GM12878 (cell line): ENCODE results near the gene CDCA7. TPM values are rescaled to one million over a fixed set of nuclear protein-coding genes. Genes with fewer than 3 reads are reported as not detected.
A peak's percentile ranks its signal among the peaks of the same experiment; 100 is the strongest.

Source experiments
- BHLHE40 ChIP-seq, 2 experiments: fragments of 450-650 bp in 1 of 2; IDR thresholded peaks; 2 replicates each; pipeline ENCODE4 v1.6.1; 2011 to 2017; ENCODE audit warnings: low read depth in 2 of 2, borderline replicate concordance in 1 of 2, improper control_type of control experiment in 1 of 2, low read length in 1 of 2, mild to moderate bottlenecking in 1 of 2
- CEBPB ChIP-seq, 2 experiments: fragments of 150-350 bp in 1 of 2; IDR thresholded peaks; 2 replicates each; pipeline ENCODE4 v1.6.1; 2012 to 2014; ENCODE audit warnings: low read depth in 2 of 2, low read length in 2 of 2, borderline replicate concordance in 1 of 2, inconsistent platforms in 1 of 2
- CHD1 ChIP-seq: IDR thresholded peaks from 2 replicates; pipeline ENCODE4 v1.6.1; 2012; ENCODE audit warnings: low read depth, low read length, improper control_type of control experiment
- CREM ChIP-seq: IDR thresholded peaks from 2 replicates; pipeline ENCODE4 v1.6.1; 2014; ENCODE audit warnings: antibody characterized with exemption, low read depth
- EED ChIP-seq: sonication (generic); IDR thresholded peaks from 2 replicates; pipeline ENCODE4 v1.6.1; 2016; ENCODE audit warnings: antibody characterized with exemption, low read depth
- EGR1 ChIP-seq, 2 experiments: IDR thresholded peaks; 1 replicate in 1 of 2; 2 replicates in 1 of 2; pipeline ENCODE4 v1.6.1; 2011 to 2012; ENCODE audit warnings: low read depth in 2 of 2, low read length in 2 of 2, borderline replicate concordance in 1 of 2, mild to moderate bottlenecking in 1 of 2, moderate library complexity in 1 of 2
- FOXK2 ChIP-seq: fragments of 450-650 bp; IDR thresholded peaks from 2 replicates; pipeline ENCODE4 v1.6.1; 2017; ENCODE audit warnings: mild to moderate bottlenecking, moderate library complexity
- GATAD2B ChIP-seq: fragments of 450-650 bp; conservative IDR thresholded peaks from 2 replicates; pipeline ENCODE4 v1.6.1; 2017; ENCODE audit warnings: low read depth, mild to moderate bottlenecking, moderate library complexity
- HDAC2 ChIP-seq: fragments of 200-600 bp; sonication (generic); IDR thresholded peaks from 2 replicates; pipeline ENCODE4 v1.6.1; 2017
- LARP7 ChIP-seq: fragments of 450-650 bp; IDR thresholded peaks from 2 replicates; pipeline ENCODE4 v1.6.1; 2017; ENCODE audit warnings: mild to moderate bottlenecking
- MTA2 ChIP-seq: fragments of 450-650 bp; IDR thresholded peaks from 2 replicates; pipeline ENCODE4 v1.6.1; 2016; ENCODE audit warnings: low read depth, mild to moderate bottlenecking, moderate library complexity
- NFYA ChIP-seq: IDR thresholded peaks from 2 replicates; pipeline ENCODE4 v1.6.1; 2011; ENCODE audit warnings: low read depth, mild to moderate bottlenecking, low read length, improper control_type of control experiment, borderline replicate concordance
- NR2F1 ChIP-seq: fragments of 450-650 bp; conservative IDR thresholded peaks from 2 replicates; pipeline ENCODE4 v1.6.1; 2017; ENCODE audit warnings: mild to moderate bottlenecking
- SIN3A ChIP-seq: IDR thresholded peaks from 2 replicates; pipeline ENCODE4 v1.6.1; 2012; ENCODE audit warnings: low read depth, low read length, improper control_type of control experiment
- SREBF2 ChIP-seq: IDR thresholded peaks from 2 replicates; pipeline ENCODE4 v1.6.1; 2012; ENCODE audit warnings: mild to moderate bottlenecking, low read length
- SRF ChIP-seq, 2 experiments: IDR thresholded peaks; 2 replicates each; pipeline ENCODE4 v1.6.1; 2011; ENCODE audit warnings: low read depth in 2 of 2, low read length in 2 of 2, mild to moderate bottlenecking in 1 of 2, moderate library complexity in 1 of 2
- TCF12 ChIP-seq: IDR thresholded peaks from 2 replicates; pipeline ENCODE4 v1.6.1; 2011; ENCODE audit warnings: low read depth, mild to moderate bottlenecking, low read length
- TCF3 ChIP-seq: IDR thresholded peaks from 2 replicates; pipeline ENCODE4 v1.6.1; 2012; ENCODE audit warnings: low read depth, mild to moderate bottlenecking, low read length, borderline replicate concordance; ENCODE audit not compliant: insufficient read depth
- YBX1 ChIP-seq: fragments of 450-650 bp; IDR thresholded peaks from 2 replicates; pipeline ENCODE4 v1.6.1; 2016; ENCODE audit warnings: antibody characterized with exemption
- YY1 ChIP-seq: IDR thresholded peaks from 2 replicates; pipeline ENCODE4 v1.6.1; 2011; ENCODE audit warnings: low read depth, mild to moderate bottlenecking, low read length
- ZSCAN29 ChIP-seq: fragments of 450-650 bp; IDR thresholded peaks from 2 replicates; pipeline ENCODE4 v1.6.1; 2017; ENCODE audit warnings: mild to moderate bottlenecking, moderate library complexity
- ZZZ3 ChIP-seq: IDR thresholded peaks from 2 replicates; pipeline ENCODE4 v1.6.1; 2011; ENCODE audit warnings: low read depth; ENCODE audit not compliant: control insufficient read depth, insufficient read length
- polyA plus RNA-seq, 11 experiments: library from polyadenylated mRNA; depleted of rRNA in 4 of 11; unstranded in 6 of 11; stranded (reverse) in 5 of 11; fragments of >200 nt; fragmentation: Nextera tagmentation in 4 of 11; fragmentation: Illumina TruSeq in 1 of 11; extraction: Ambion mirVana in 4 of 11; extraction: Trizol in 1 of 11; gene quantifications; 1 replicate in 1 of 11; 2 replicates in 10 of 11; pipeline versions ENCODE4 v1.2.1 to v1.2.3, GENCODE V29; 2011 to 2016; ENCODE audit warnings: inconsistent platforms in 2 of 11, missing spikeins in 2 of 11, low read depth in 1 of 11
- total RNA-seq, 4 experiments: library from RNA; depleted of rRNA in 3 of 4; stranded (reverse); fragments of >200 nt in 3 of 4; fragmentation: Illumina TruSeq in 1 of 4; extraction: Trizol in 1 of 4; gene quantifications; 2 replicates each; pipeline versions ENCODE4 v1.2.1 to v1.2.3, GENCODE V29; 2013 to 2021
- TF ChIP-seq, protein P1 (sequence below), 3 experiments: IDR thresholded peaks in 2 of 3; conservative IDR thresholded peaks in 1 of 3; 2 replicates each; pipeline ENCODE4 v1.5.1; 2011; ENCODE audit warnings: low read depth in 3 of 3, low read length in 3 of 3, mild to moderate bottlenecking in 3 of 3, control low read depth in 2 of 3, moderate library complexity in 2 of 3, inconsistent platforms in 1 of 3, mixed read lengths in 1 of 3; ENCODE audit not compliant: control insufficient read depth in 2 of 3, insufficient read depth in 1 of 3; ENCODE audit errors: extremely low read depth in 1 of 3
- TF ChIP-seq, protein P2 (sequence below): fragments of 450-650 bp; IDR thresholded peaks from 2 replicates; pipeline ENCODE4 v1.6.1; 2017; ENCODE audit warnings: mild to moderate bottlenecking, low read depth, inconsistent platforms; ENCODE audit not compliant: poor library complexity, severe bottlenecking
- TF ChIP-seq, protein P3 (sequence below): fragments of 450-650 bp; IDR thresholded peaks from 2 replicates; pipeline ENCODE4 v1.6.1; 2016; ENCODE audit warnings: mild to moderate bottlenecking
- TF ChIP-seq, protein P4 (sequence below): IDR thresholded peaks from 2 replicates; pipeline ENCODE4 v1.6.1; 2011; ENCODE audit warnings: low read depth, mild to moderate bottlenecking, low read length, moderate library complexity, borderline replicate concordance; ENCODE audit errors: extremely low read depth

Gene CDCA7
- total and polyA plus RNA-seq, 10 of the 15 experiments (the other 5 are each of a cell fraction or from before 2014, with no cell fraction given) = 23.5 to 71.3 (median 40.8) TPM

DNA sequence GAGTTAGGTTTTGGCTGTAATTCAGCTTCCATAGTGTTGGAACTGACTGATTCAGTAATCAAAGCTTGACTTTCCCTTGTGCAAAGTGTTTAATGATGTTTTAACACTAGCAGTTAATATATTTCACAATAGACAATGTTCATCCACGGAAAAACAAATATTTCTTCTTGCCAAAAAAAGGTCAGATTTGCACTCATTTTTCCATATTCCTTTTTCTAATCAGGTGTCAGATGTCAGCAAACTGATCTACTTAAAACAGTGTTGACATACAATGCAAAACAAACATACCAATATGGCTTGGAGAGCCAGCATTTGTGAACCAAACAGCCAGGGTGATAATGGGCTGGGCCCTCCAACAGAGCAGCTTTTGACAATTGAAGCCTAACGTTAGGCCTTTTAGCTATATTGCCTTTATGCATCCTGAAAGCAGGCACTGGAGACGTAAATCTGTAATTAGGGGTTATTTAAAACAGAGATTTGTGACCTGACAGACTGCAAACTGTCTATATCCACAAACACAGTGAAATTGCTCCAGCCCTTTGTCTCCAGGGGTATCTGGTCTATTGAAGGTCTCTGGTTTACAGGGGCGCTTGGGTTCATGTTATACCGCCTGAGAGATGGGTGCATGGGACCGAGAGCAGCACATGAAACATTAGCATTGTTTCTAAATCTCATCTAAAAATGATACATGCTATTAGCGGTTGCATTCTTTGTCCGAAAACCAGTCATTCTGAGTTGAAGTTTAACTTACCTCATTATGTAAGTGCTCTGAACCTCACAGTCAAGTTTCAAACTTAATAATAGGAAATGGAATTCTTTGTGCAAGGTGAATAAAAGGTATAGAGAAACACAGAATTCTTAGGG lies 7.1 kb upstream of the CDCA7 start (continued):
- TF ChIP-seq, protein P1, sequence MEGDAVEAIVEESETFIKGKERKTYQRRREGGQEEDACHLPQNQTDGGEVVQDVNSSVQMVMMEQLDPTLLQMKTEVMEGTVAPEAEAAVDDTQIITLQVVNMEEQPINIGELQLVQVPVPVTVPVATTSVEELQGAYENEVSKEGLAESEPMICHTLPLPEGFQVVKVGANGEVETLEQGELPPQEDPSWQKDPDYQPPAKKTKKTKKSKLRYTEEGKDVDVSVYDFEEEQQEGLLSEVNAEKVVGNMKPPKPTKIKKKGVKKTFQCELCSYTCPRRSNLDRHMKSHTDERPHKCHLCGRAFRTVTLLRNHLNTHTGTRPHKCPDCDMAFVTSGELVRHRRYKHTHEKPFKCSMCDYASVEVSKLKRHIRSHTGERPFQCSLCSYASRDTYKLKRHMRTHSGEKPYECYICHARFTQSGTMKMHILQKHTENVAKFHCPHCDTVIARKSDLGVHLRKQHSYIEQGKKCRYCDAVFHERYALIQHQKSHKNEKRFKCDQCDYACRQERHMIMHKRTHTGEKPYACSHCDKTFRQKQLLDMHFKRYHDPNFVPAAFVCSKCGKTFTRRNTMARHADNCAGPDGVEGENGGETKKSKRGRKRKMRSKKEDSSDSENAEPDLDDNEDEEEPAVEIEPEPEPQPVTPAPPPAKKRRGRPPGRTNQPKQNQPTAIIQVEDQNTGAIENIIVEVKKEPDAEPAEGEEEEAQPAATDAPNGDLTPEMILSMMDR (IDR thresholded peaks at IDR 0.05 in 2 of 3, conservative IDR thresholded peaks at IDR 0.05 in 1 of 3; ENCODE audit: control insufficient read depth in 2 of 3, extremely low read depth in 1 of 3, insufficient read depth in 1 of 3, low read depth in 3 of 3, low read length in 3 of 3) = no peak
- TF ChIP-seq CEBPB (IDR thresholded peaks at IDR 0.05; ENCODE audit: borderline replicate concordance in 1 of 2, low read depth in 2 of 2, low read length in 2 of 2) = no peak
- no peak for TF ChIP-seq EGR1 (IDR thresholded peaks at IDR 0.05; ENCODE audit: borderline replicate concordance in 1 of 2, low read depth in 2 of 2, low read length in 2 of 2)
- TF ChIP-seq ZSCAN29 = no peak
- TF ChIP-seq SIN3A = no peak
- TF ChIP-seq, protein P2, sequence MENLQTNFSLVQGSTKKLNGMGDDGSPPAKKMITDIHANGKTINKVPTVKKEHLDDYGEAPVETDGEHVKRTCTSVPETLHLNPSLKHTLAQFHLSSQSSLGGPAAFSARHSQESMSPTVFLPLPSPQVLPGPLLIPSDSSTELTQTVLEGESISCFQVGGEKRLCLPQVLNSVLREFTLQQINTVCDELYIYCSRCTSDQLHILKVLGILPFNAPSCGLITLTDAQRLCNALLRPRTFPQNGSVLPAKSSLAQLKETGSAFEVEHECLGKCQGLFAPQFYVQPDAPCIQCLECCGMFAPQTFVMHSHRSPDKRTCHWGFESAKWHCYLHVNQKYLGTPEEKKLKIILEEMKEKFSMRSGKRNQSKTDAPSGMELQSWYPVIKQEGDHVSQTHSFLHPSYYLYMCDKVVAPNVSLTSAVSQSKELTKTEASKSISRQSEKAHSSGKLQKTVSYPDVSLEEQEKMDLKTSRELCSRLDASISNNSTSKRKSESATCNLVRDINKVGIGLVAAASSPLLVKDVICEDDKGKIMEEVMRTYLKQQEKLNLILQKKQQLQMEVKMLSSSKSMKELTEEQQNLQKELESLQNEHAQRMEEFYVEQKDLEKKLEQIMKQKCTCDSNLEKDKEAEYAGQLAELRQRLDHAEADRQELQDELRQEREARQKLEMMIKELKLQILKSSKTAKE = peak; percentile 36
- TF ChIP-seq SREBF2 = no peak
- TF ChIP-seq, protein P3, sequence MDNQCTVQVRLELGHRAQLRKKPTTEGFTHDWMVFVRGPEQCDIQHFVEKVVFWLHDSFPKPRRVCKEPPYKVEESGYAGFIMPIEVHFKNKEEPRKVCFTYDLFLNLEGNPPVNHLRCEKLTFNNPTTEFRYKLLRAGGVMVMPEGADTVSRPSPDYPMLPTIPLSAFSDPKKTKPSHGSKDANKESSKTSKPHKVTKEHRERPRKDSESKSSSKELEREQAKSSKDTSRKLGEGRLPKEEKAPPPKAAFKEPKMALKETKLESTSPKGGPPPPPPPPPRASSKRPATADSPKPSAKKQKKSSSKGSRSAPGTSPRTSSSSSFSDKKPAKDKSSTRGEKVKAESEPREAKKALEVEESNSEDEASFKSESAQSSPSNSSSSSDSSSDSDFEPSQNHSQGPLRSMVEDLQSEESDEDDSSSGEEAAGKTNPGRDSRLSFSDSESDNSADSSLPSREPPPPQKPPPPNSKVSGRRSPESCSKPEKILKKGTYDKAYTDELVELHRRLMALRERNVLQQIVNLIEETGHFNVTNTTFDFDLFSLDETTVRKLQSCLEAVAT = 0 out of 2 replicates have a peak, but pooled peaks have one; percentile 28
- TF ChIP-seq HDAC2 = no peak
- no peak for TF ChIP-seq GATAD2B
- no peak for TF ChIP-seq LARP7
- peak; percentile 96 for TF ChIP-seq MTA2
- TF ChIP-seq ZZZ3 = no peak
- peak; percentile 67; the same call in 1 of the 2 replicates for TF ChIP-seq NR2F1
- no peak for TF ChIP-seq YBX1
- TF ChIP-seq CREM = no peak
- peak; percentile 57 to 72; a peak in 3 of 4 replicates for TF ChIP-seq BHLHE40 (IDR thresholded peaks at IDR 0.05; ENCODE audit: borderline replicate concordance in 1 of 2, low read depth in 2 of 2, low read length in 1 of 2)
- TF ChIP-seq SRF (IDR thresholded peaks at IDR 0.05; ENCODE audit: low read depth in 2 of 2, low read length in 2 of 2) = no peak
- TF ChIP-seq, protein P4, sequence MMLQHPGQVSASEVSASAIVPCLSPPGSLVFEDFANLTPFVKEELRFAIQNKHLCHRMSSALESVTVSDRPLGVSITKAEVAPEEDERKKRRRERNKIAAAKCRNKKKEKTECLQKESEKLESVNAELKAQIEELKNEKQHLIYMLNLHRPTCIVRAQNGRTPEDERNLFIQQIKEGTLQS = no peak
- TF ChIP-seq TCF12 = no peak
- TF ChIP-seq EED = no peak
- TF ChIP-seq FOXK2 = no peak
- no peak for TF ChIP-seq CHD1
- TF ChIP-seq NFYA = no peak
- TF ChIP-seq YY1 = no peak
- no peak for TF ChIP-seq TCF3
